HG03064 (cell line): ENCODE results near the gene PKD1.
"Not testable (repeated sequence)": the region's sequence is repeated elsewhere in the genome, so short reads cannot be mapped to it uniquely, and the experiment has no call there.

ENCODE experiments used
- ATAC-seq: cut with Tn5 transposase; IDR thresholded peaks from one replicate; pipeline ENCODE4 v1.9.1; 2021; ENCODE audit warnings: low read depth; ENCODE audit not compliant: unreplicated experiment

Gene PKD1

DNA sequence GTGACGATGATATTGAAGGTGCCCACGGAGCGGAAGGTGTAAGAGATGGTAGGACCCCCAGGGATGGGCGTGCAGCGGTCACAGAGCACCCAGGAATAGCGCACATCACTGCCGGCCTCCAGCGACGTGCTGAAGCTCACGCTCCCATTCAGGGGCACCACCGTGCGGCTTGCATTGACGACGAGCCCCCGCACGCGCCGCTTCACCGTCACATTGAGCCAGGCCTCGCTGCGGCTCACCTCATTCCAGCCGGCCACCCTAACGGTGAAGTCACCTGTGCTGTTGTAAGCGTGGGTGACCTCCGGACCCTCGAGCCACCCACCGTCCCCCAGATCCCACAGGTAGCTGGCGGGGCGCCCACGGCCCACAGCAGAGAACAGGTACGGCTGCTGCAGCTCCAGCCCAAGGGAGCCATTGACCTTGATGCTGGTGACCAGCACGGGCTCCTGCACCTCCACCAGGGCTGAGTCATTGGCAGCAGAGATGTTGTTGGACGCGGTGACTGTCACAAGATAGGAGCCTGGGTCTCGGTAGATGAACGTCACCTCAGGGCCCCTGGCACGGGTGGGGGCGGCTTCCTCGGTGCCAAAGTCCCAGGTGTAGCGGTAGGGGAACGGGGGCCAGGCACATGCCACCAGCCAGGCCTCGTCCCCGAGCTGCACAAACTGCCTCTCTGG lies 25.2 kb downstream of the PKD1 start:
- ATAC-seq: not testable (repeated sequence)

- not testable (repeated sequence) for ATAC-seq
These were observed 25.8 kb downstream of the PKD1 start for GRCh38 chr16:2109872-2110271.

DNA sequence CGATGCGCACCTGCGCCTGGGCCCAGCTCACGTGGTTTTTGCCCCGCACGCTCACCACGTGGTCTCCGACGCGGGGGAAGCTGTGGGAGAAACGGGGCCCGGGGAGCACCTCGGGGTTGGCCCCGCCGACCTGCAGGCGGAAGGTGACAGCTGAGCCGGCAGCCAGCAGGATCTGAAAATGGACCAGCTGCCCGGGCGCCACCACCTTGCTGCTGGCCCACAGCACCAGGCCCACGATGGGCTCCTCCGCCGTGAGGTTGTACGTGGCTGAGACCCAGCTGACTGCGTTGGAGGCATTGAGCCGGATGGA lies 26.5 kb downstream of the PKD1 start:
- ATAC-seq: not testable (repeated sequence)

DNA sequence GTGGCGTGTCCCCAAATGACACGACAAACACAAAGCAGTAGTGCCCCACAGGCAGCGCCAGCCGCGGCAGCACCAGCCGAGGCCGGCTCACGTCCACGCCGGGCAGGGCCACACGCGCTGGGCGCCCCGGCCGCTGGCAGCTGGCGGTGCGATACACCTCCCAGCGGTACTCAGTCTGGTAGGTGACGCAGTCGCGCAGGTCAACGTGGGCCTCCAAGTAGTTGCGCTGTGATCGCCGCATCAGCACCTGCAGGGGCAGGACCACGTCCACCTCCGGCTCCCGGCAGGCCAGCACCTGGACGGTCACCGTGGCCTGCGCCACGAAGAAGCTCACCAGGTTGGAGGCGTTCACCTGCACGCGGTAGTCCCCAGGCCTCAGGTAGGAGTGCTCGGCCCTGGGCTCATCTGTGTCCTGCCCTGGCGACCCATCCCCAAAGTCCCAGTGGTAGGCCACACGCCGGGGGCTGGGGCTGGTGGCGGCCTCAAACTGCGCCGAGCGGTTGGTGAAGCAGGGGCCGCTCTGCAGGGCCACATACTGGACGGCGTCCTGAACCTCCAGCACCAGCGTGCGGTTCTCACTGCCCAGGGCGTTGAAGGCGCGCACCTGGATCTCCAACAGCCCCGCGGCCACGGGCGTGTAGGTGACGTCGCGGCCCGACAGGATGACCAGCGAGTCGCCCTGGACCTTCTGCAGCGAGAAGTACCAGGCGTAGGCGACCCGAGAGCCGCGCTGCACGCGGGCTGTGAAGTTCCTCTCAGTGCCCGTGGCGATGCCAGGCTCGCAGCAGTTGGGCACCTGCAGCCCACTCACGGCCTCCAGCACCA lies 27.0 kb downstream of the PKD1 start:
- ATAC-seq: not testable (repeated sequence)

- ATAC-seq: not testable (repeated sequence)
These were observed 27.9 kb downstream of the PKD1 start for GRCh38 chr16:2107791-2108125.

DNA sequence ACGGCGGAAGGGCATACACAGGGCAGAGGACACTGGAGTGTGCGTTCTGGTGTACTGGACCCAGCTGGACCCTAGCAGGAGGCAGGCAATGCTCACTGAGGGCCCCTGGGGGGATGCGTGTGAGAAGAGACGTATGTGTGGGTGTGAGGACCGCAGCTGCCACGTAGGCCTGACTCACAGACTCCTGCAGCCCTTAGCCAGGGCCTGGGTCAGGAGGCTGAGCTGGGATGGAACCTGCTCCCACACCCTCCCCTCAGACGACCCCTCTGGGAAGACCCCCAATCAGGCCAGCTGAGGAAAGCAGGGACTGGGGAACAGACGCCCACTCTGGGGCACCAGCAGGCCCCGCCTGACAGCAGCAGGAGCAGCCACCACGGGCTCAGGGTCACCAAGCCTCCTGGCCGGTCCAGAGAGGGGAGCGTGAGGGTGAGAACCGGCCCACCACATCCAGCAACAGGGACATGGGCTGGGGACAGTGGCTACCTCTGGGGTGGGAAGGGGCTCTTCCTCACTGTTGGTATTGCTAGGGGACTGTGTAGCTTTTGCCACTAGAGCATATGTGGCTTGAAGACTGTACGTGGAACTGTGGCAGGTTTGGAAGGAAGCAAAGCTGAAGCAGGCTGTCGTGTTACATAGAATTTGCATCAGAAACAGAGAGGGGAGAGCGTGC lies 28.4 kb downstream of the PKD1 start:
- not testable (repeated sequence) for ATAC-seq

DNA sequence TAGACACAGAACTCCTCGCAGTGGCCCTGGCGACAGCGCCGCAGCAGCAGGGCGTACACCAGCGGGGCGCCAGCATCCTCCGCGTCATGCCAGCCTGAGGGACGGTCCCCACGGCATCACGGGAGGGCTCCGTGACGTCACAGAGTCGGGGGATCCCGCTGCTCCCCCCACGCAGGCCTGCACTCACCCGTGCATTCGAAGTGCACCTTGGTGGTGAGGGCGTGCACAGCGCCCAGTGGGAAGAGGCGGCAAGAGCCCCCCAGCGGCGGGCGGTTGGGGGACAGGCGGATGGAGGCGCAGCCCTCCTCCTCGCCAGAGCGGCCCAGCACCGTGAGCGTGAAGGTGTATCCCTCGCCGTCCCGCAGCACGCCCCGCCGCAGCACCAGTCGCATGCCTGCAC lies 29.5 kb downstream of the PKD1 start:
- ATAC-seq: not testable (repeated sequence)

DNA sequence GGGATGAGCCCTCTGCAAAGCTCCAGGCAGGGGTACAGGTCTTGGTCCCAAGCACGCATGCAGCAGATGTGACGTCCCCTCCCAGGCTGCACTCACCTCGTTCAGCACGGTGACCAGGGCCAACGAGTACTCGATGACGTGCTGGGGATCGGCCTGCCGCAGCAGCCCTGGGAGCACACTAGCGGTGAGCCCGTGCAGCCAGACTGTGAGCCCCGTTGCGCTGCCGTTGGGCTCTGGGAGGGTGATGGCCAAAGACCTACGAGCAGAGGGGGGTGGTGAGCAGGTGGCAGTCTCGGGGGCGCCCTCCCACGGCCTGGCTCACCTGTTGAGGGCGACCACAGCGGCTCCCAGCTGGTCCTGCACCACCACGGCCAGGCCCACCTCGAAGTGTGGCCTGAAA lies 29.9 kb downstream of the PKD1 start:
- ATAC-seq: not testable (repeated sequence)

DNA sequence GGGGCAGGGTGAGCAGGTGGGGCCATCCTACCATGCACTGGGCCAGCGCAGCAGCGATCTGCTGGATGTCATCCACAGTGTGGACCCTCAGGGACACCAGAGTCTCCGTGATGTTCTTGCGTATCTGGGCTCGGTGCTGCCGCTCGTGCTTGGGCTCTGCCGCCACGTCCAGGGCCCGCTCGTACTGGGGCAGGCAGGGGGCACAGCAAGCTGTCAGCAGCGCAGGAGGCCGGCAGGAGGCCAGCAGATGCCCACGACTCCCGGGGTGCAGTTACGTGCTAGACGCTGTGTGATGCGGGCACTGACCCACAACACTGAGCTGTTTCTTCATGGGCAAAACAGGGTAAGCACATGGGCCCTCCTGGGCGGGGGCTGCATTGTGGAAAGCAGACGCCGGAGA lies 30.4 kb downstream of the PKD1 start:
- not testable (repeated sequence) for ATAC-seq

- not testable (repeated sequence) for ATAC-seq
These were observed 31.2 kb downstream of the PKD1 start for GRCh38 chr16:2104464-2104863.

DNA sequence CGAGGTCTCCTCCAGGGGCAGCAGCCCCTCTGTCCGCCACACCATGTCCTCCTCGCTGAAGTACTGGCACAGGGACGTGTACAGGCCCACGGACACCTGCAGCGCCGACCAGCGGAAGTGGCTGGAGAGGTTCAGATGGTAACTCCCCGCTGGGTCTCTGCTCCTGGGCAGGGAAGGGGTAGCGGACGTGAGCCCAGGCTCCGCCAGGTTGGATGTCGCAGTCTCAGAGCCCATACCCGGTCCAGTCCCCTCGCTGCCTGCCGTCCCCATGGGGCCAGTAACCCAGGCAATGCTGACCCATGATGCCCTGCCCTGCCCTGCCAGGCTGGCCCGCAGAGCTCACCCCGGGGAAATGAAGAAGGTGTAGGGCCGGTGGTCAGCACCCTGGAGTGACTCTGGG lies 33.2 kb downstream of the PKD1 start:
- ATAC-seq: no peak

DNA sequence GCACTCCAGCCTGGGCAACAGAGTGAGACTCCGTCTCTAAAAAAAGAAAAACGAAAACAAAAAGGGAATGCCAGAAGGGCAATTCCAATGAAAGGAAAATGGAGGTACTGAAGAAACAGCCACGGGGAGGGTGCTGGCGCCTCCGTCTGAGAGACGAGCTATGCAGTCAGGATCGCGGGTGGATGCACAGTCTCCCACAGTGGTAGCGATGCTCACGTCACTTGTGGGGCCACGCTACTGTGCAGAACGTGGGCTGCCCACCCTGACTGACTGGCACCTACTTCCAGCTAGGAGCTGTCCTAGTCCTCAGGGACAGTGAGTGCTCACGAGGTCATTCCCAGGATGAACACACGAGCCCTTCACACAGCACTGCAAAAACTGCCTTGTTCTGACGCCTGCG lies 34.1 kb downstream of the PKD1 start:
- ATAC-seq: not testable (repeated sequence)

GRCh38 chr16:2097689-2098088 lies 38.0 kb downstream of the PKD1 start:
- not testable (repeated sequence) for ATAC-seq

DNA sequence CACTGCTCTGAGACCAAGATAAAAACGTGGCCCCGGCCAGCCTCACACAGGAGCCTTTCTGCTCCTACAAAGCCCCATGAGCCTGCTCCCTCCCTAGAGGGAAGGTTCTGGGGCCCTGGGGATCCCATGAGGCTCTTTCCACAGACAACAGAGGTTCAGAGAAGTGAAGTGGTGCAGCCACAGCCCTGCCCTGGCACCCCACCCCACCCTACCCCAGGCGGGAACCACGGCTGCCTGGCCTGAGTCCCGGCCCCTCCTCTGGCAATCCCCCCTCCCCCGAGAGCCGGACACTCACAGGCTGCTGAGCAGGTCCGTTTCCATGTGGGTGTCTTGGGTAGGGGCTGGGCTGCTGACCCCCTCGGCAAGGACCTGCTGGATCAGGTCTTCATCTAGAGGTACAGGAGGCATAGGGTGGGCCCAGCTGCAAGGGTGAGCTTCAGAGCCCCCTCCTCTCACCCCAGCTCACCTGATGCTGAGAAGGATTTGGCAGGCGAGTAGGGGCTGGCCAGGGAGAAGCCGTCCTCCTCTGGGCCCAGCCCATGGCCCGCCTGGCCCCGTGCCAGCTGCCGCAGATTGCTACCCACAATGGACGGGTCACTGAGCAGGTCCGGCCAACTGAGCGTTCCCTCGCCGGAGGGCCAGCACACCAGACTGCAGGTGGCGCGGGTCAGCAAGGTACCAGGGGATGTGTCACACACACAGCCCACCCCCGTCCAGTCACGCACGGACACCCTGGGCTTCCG lies 38.7 kb downstream of the PKD1 start:
- ATAC-seq: no peak

- ATAC-seq: no peak
These were observed 39.6 kb downstream of the PKD1 start for GRCh38 chr16:2095918-2096582.

GRCh38 chr16:2095315-2095853 lies 40.3 kb downstream of the PKD1 start:
- no peak for ATAC-seq

DNA sequence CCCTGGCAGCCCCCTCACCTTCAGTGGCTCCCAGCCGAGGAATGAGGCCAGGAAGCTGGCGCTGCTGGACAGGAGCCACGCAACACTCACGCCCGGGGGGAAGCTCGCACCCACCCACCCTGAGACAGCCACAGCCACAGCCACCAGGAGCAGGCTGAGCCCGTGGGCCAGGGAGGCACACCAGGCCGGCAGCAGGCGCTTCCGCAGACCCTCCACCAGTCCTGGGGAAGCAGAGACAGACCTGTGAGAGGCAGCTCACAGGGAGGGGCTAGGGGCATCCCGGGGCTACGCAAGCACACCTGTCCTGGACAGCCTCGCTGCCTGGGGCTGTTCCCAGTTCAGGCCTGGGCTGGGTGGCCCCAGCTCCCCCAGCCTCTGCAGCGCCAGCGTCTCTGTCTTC lies 41.9 kb downstream of the PKD1 start:
- no peak for ATAC-seq

GRCh38 chr16:2092866-2093265 lies 42.8 kb downstream of the PKD1 start:
- ATAC-seq: no peak

DNA sequence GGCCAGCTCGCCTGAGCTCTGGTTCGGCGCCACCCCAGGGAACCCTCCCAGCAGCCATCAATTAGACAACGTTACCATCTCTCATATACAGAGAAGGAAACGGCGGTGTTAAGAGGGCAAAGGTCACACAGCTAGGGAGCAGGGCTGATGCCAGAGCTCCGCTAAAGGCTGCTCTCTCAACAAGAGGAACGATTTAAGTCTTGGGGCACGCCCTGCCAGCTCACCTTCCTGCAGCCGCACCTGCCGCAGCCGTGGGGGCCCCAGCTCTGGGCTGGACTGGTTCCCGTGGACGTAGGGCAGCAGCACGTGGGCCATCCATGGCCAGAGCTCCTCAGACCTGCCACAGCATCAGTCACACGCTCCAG lies 43.5 kb downstream of the PKD1 start:
- ATAC-seq: no peak

DNA sequence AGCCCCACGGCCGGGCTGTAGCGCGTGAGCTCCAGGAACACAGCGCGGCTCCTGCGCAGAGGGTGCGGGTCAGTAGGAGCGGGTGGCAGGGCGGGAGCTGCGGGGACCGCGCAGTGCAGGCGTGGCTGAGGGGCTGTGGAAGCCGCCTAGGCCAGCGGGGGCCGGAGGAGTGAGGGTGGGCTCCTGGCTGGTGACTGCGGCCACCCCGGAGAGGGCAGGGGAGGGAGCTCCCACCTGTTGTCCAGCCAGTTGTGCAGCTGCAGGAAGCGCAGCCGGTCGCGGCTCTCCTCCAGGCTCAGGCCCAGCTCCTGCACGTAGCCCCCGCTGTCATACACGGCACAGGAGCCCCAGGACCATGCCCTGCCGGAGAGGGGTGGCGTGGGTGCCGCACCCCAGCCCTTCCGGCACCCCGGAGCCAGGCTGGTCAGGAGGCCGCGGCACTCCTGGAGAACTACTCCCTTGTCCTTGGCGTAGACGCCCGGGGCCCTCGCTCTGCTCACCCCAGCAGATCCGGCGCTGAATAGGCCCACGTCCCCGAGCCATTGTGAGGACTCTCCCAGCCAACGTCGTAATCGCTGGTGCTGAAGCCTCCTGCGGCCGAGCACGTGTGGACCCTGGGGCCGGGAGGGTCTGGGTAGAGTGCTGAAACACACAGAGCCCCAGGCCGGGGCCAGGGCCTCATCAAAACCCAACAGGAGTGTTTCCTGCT lies 44.0 kb downstream of the PKD1 start:
- ATAC-seq: no peak
